K562 (cell line): ENCODE results near the gene FAM136A.

Experiments
- GTF2E2 ChIP-seq: fragments of 200-800 bp; sonication (Bioruptor generic); IDR thresholded peaks from 2 replicates; pipeline ENCODE4 v1.6.1; 2016; ENCODE audit warnings: missing genetic modification characterization, missing compliant biosample characterization
- POLR2A ChIP-seq: fragments of 450-650 bp; conservative IDR thresholded peaks from 2 replicates; pipeline ENCODE4 v1.6.1; 2016
- PPARD ChIP-seq: fragments of 250-450 bp; sonication (Bioruptor Pico); IDR thresholded peaks from 2 replicates; pipeline ENCODE4 v1.8.0; 2022; ENCODE audit warnings: inconsistent platforms, mild to moderate bottlenecking, moderate library complexity
- SREBF1 ChIP-seq: fragments of 150-350 bp; IDR thresholded peaks from 2 replicates; pipeline ENCODE4 v1.6.1; 2014; ENCODE audit warnings: antibody characterized with exemption, low read depth, low read length, borderline replicate concordance
- ZNF384 ChIP-seq: IDR thresholded peaks from 2 replicates; pipeline ENCODE4 v1.6.1; 2012; ENCODE audit warnings: low read depth, low read length, improper control_type of control experiment
- TF ChIP-seq, protein P1 (sequence below): sonication (generic); formaldehyde crosslinking; IDR thresholded peaks from 2 replicates; pipeline ENCODE4 v1.8.1; 2023; ENCODE audit warnings: mild to moderate bottlenecking, missing genetic modification reagents
- TF ChIP-seq, protein P2 (sequence below), 3 experiments: IDR thresholded peaks in 2 of 3; conservative IDR thresholded peaks in 1 of 3; 2 replicates each; pipeline ENCODE4 v1.5.1; 2011 to 2012; ENCODE audit warnings: low read length in 3 of 3, mild to moderate bottlenecking in 3 of 3, control low read depth in 2 of 3, improper control_type of control experiment in 1 of 3, inconsistent platforms in 1 of 3, low read depth in 1 of 3, mixed read lengths in 1 of 3, moderate library complexity in 1 of 3; ENCODE audit not compliant: insufficient read depth in 2 of 3

- TF ChIP-seq, protein P1, sequence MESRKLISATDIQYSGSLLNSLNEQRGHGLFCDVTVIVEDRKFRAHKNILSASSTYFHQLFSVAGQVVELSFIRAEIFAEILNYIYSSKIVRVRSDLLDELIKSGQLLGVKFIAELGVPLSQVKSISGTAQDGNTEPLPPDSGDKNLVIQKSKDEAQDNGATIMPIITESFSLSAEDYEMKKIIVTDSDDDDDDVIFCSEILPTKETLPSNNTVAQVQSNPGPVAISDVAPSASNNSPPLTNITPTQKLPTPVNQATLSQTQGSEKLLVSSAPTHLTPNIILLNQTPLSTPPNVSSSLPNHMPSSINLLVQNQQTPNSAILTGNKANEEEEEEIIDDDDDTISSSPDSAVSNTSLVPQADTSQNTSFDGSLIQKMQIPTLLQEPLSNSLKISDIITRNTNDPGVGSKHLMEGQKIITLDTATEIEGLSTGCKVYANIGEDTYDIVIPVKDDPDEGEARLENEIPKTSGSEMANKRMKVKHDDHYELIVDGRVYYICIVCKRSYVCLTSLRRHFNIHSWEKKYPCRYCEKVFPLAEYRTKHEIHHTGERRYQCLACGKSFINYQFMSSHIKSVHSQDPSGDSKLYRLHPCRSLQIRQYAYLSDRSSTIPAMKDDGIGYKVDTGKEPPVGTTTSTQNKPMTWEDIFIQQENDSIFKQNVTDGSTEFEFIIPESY (CRISPR knock-in tag) = no peak
- TF ChIP-seq, protein P2, sequence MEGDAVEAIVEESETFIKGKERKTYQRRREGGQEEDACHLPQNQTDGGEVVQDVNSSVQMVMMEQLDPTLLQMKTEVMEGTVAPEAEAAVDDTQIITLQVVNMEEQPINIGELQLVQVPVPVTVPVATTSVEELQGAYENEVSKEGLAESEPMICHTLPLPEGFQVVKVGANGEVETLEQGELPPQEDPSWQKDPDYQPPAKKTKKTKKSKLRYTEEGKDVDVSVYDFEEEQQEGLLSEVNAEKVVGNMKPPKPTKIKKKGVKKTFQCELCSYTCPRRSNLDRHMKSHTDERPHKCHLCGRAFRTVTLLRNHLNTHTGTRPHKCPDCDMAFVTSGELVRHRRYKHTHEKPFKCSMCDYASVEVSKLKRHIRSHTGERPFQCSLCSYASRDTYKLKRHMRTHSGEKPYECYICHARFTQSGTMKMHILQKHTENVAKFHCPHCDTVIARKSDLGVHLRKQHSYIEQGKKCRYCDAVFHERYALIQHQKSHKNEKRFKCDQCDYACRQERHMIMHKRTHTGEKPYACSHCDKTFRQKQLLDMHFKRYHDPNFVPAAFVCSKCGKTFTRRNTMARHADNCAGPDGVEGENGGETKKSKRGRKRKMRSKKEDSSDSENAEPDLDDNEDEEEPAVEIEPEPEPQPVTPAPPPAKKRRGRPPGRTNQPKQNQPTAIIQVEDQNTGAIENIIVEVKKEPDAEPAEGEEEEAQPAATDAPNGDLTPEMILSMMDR (IDR thresholded peaks at IDR 0.05 in 2 of 3, conservative IDR thresholded peaks at IDR 0.05 in 1 of 3; ENCODE audit: insufficient read depth in 2 of 3, low read depth in 1 of 3, low read length in 3 of 3) = no peak
- TF ChIP-seq SREBF1 = no peak
- TF ChIP-seq PPARD (CRISPR knock-in tag) = no peak
- no peak for TF ChIP-seq ZNF384
- TF ChIP-seq GTF2E2 (tag) = no peak
- TF ChIP-seq POLR2A = peak; percentile 33
Observed at GRCh38 chr2:70280242-70280798, 21.5 kb downstream of the FAM136A start.
